ENCODE results near the gene NHLRC4.

Gene NHLRC4, protein sequence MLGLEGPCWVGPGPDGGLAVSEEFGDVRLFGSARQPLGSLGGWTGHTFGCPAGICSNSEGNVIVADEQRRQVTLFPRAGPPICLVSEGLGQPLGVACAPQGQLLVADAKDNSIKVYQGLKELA

DNA sequence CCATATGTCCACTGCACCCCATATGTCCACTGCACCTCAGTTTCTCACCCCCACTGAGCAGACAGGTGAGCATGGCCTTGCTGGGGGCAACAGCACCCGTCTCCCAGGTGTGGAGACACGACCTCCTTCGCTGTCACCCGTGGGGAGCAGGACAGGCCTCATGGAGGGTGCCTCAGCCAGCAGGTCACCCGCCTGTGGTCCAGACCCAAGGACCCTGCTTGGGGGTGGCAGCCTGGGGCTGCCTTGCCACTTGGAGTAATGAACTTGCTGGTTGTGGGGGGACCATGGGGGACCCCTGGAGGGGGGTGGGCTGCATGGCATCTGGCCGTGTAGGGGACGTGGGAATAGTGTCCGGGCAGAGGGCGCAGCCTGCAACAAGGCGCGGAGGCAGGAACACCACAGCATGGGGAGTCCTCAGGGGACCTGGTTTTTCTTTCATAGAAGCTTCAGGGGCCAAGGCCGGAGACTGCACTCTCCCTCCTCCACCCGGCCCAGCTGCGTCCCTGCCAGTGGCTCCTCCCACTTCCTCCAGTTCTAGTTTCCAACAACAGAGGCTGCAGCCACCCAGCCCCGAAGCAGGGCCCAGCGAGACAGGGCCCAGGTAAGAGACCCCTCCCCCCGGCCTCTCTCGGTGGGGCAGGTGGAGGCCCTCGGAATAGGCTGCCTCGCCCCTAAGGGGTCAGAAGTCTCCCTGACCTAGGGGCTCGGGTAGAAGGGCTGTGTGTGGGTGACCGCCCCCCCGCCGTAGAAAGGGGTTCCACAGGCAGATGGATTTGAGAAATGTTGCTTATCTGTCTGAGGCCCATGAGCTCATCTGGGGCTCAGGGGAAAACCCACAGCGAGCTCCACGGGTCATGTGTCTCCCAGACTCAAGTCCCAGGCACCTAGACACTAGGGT is at the start of gene NHLRC4:
TSS of gene NHLRC4 (plus strand) at position 531 of the 898 bp plus-strand sequence. CDS start 1,043 bp downstream, outside the sequence.
- DNase-seq (ENCODE audit: low read depth in 3 of 3): no peak

DNA sequence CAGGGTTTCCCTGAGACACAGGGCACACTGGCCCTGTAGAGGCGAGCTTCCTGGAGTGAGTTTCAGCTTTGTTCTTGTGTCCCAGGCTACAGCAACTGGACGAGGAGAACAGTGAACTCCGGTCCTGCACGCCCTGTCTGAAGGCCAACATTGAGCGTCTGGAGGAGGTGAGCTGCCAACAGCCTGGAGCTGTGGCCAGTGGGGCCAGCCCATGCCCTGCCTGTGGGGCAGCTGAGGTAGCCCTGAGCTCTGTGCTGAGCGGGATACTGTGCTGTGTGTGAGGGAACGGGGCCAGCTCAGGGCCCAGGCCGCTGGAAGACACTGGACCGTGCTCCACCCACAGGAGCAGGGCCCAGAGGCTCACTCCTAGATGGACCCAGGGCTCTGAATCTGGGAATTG is 47.9 kb upstream of the NHLRC4 start:
- no peak for DNase-seq (ENCODE audit: low read depth in 3 of 3)

DNA sequence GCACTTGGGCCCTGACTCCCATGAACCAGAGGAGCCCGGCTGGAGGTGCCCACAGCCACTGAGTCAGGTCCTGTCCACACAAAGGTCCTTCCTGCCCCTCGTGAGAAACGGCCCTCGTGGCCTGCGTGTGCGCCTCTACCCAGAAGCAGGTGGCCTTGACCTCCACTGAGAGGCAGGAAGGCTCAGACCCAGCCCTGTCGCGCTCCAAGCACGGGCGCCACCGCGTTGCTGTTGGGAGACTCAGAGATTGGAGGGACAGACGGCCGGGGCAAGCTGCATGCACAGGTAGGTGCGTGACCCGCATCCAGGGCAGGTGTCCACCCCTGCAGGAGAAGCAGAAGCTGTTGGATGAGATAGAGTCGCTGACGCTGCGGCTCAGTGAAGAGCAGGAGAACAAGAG is 47.4 kb upstream of the NHLRC4 start:
- DNase-seq (ENCODE audit: low read depth in 3 of 3): no peak

DNA sequence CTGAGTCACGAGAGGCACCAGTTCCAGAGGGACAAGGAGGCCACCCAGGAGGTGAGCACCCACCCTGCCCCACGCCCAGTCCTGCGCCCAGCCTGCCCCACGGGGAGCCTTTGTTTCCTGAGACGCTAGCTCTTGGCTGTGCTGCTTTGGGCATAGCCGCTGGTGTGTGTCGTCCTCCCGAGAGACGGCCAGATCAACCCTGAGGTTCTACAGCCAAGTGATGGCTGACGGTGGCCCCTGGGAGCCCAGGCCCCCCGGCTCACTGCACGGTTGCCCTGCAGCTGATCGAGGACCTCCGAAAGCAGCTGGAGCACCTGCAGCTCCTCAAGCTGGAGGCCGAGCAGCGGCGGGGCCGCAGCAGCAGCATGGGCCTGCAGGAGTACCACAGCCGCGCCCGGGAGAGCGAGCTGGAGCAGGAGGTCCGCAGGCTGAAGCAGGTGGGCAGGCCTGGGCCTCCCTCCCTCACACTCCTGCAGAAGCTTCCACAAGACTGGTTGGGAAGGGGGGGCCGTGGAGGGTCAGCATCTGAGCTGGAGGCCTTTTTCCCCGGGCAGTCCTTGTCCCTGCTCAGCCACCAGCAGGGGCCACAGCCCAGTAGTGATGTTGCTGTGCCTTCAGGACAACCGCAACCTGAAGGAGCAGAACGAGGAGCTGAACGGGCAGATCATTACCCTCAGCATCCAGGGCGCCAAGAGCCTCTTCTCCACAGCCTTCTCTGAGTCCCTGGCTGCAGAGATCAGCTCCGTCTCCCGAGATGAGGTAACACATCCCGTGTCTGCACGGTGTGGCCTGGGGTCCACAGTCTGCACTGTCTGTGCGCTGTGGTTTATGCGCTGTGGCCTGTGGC is 46.7 kb upstream of the NHLRC4 start:
- DNase-seq (ENCODE audit: low read depth in 3 of 3): no peak

DNA sequence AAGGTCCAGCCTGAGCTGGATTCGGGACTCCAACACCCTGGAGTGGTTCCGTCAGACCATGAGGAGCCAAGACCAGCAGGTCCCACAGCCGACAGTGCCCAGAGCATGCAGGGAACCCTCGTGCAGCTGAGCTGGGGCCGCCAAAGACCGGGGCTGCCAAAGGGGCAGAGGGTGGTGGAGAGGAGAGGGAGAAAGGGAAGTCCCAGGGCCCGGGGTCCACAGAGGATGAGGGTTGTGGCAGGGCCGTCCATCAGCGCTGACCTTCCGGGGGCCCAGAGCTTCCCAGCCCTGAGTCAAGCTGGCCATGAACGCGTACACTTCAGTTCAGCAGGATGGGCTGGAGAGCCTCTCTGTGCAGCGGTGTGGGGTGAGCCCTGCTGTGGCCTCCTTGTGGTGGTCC is 46.0 kb upstream of the NHLRC4 start:
- DNase-seq (ENCODE audit: low read depth in 3 of 3): no peak

DNA sequence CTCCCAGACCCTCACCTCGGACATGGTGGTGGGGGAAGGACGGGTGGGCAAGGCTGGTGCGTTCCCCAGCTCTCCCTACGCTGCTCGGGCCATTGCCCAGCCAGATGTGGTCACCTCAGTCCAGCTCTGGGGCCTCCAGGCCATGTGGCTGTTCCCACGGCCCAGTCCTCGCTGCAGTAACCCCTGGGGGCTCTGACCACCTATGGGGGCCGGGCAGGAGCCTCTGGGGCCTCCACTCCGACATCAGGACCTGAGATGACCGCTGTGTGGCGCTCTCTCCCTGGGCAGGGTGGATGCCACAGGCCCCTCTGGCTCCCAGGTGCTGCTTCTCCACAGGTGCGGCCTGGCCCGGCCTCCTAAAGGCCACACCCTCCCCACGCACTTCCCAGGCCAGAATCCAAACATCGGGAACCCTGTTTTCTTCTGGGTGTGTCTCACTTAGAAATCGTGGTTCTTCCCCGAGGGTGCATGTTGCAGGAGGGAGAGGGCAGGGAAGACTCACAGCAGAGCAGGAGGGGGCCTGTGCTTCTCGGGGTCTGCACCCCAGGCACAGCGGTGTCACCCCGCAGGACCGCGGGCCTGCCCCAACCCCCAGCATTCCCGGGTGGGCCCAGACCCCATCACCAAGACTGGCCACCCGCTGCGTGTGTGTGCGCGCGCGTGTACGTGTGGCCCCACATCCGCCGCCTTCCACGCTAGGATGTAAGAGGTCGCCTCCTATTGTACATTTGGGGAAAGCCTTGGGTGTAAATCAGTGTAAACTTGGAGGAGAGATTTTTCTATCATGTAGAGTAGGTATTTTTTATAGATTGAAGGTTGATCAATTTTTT is 45.2 kb upstream of the NHLRC4 start:
- no peak for DNase-seq (ENCODE audit: low read depth in 3 of 3)

DNA sequence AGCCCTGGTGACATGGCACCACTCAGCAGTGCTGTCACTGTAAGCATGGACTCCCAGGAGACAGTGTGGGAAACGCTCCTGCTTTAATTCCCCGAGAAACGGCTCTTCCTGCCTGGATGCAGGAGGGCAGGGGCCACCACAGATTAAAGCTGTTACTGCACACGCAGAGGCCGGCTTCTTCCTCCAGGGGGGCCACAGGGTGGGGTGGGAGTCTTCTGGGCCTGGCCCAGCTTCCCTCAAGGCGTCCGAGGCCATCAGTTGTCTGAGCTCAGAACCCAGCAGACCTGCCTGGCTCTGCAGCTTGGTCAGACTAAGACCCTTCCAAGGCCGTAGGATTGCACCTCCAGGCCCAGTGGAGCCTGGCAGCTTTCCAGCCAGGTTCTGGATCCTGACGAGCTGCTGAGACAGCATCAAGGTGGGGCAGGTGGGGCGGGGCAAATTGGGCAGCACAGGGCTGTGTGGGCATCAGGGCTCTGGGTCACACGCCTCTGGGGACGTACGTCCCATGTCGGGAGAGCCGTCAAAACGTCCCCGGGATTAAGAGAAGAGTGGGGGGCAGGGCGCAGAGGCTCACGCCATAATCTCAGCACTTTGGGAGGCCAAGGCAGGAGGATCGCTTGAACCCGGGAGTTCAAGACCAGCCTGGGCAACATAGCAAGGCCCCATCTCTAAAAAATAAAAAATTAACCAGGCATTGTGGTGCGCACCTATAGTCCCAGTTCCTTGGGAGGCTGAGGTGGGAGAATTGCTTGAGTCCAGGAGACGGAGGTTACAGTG is 44.3 kb upstream of the NHLRC4 start:
- no peak for DNase-seq (ENCODE audit: low read depth in 3 of 3)

DNA sequence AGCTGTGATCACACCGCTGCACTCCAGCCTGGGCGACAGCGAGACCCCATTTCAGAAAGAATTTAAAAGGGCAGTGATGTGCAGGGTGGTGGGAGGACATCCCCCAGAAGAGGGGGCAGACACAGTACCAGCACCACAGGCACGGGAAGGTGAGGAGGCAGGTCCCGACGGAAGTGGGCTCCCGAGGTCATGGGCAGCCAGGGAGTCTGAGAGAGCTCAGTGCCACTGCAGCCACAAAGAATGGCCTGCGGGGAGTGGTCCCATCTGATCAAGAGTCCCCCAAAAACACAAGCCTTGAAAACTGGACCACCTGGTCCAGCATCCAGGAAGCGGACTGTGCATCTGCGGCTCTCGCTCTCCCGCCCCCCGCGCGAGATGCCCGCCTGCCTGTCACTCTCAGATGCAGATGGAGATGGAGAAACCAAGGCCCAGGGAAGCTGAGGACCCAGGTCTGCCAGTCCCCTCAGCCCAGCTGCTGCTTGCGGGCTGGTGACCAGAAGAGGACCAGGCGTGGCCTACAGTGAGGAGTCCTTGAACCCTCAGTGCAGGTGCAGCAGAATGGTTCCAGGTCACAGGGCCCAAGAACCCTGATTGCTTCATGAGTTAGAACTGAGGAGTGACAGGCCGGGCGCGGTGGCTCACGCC is 43.6 kb upstream of the NHLRC4 start:
- DNase-seq (ENCODE audit: low read depth in 3 of 3): no peak

DNA sequence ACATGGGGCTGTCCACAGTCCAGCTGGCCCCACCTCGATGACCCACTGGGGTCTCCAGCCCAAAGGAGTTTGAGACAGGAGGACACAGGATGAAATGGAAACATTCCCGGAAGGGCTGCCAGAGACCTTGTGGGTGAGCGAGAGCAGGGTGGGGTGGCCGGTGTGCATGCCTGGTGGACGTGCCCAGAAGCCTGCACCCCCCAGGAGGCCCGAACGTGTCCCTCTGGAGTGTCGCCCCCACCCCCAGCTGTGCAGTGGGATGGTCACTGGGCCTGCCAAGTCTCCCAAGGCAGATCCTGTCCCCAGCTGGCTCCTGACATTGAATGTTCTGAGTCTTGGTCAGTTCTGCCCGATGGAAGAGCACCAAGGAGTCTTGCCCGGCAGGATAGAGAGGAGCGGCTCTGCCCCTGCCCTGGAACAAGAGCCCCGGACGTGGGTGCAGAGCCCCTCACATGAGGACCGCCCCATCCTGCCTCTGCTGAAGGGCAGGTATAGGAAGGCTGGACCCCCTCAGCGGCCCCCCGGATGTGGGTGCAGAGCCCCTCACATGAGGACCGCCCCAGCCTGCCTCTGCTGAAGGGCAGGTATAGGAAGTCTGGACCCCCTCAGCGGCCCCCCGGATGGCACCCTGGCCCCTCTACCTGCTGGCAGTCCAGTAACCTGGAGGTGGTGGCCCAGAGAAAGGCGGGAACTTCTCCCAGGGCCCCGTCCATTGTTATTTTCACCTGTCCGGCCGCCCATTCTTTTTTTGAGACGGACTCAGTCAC is 42.3 kb upstream of the NHLRC4 start:
- no peak for DNase-seq (ENCODE audit: low read depth in 3 of 3)

DNA sequence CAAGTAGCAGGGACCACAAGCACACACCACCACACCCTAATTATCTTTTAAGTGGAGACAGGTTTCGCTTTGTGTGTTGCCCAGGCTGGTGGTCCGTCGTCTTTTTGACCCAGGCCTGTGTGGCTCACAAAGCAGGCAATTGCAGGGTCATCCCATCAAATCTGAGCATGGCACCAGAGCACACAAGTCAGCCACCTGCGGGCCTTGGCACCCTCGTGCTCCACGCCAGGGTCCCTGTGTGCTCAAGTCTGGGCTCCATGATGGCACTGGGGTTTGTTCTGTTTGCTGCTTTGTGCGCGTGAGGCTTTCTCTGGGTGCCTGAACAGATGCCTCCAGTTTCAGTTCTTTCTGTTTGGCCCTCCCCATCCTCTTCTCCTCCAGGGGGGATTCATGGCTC is 41.7 kb upstream of the NHLRC4 start:
- no peak for DNase-seq (ENCODE audit: low read depth in 3 of 3)

DNA sequence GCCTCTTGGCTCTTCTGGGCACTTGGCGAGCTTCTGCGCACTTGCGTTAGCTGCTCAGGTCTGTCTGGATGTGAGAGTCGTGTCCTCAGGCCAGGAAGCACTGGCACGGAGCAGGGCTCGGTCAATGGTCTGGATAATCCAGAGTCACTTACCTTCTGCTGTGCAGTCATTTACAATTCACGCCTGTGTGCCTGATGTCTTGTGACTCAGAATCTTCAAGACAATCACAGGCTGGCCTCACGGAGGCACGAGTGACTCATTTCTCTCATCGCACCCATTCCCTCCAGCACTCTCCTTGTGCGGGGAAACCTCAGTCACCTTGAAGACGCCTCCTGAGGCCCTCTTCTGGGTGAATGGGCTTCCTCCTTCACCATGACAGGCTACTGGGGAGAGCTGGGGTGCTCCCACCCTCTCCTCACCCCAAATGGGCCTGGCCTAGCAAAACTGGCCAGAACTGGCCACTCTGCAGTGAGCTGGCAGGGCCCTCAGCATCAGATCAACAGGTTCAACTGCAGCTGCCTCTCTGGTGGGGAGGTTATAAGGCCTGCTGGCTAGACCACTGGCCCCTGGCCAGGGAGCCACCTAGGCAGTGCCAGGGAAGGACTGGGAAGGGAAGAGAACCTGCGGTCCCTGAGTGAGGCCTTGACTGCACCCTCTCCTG is 41.2 kb upstream of the NHLRC4 start:
- peak; percentile 50 to 62 (median 56) for DNase-seq (ENCODE audit: low read depth in 3 of 3)

DNA sequence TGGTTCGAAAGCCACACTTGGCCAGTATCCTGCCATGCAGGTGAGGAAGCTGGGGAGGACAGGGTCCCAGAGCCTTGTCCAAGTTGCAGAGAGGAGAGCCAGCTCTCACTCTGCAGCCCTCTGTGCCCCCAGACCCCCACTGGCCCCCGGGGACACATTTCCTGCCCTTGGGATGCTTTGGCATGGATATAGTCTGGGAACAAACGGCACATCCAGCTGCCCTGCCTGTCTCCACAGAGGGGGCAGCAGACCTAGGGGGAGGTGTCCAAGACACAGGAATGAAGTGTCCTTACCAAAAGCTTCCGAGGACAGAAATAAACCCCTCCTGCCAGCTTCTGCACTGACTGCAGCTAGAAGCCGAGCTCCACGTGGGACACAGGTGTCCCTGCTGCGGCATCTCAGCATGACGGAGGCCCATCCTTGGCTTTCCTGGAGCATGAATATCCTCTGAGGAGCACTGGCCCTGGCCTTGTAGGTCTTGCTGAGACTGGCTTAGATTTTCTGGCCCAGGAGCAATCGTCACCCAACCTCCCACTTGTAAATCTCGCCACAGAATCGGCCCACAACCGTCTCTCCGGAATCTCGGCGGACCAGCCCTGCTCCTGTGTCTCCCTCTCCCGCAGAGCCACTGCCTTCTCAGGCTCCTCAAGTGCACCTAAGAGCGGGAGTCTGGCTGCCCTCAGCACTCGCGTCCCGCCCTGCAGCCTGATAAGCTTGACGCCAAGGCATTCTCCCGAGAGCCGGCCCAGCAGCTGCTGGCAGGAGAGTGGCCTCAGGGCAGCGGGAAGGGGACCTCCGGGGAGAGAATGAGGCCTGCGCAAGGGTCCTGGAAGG is 40.4 kb upstream of the NHLRC4 start:
- peak in 1 of 3 experiments; percentile 25 for DNase-seq (ENCODE audit: low read depth in 3 of 3)

DNA sequence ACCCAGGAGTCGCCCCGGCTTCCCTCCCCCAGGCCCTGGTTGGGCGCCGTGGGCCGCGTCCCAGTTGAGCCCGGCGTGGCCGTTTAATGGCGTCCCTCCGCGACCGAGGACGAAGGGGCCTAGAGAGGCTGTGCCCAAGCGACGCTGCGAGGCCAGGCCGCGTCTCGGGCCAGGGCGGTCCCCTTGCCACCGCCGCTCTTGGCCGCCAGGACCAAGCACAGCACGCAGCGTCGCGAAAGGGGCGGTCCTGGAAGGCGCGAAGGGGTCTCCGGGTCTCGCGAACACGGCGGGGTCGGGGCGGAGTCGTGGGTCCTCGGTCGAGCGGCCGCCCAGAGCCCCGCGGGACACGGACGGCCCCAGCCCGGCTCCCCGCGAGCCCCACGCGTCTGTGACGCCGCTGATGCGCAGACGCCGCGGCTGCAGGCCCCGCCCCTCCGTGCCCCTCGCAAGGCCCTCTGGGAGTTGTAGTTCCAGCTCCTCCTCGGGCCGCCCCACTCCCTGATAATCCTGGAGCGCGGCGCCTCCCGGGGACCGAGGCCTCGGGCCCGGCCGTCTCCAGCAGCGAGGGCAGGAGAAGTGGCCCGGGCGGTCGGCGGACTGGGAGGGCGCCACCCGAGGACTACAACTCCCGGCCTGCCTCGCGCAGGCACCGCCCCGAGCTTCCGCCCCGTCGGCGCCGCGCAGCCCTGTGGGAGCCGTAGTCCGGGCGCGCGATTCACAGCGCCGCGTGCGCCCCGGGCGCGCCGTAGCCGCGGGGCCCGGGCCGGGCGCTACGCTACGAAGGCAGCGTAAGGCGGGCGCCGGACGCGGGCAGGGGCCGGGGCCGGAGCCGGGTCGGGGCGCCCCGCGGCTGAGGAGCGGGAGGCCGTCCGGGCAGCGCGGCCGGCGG is 39.5 kb upstream of the NHLRC4 start, which contains the start of gene CAPN15:
TSS of gene CAPN15 (plus strand) at position 698 of the 889 bp plus-strand sequence. CDS start 19,127 bp downstream, outside the sequence.
- DNase-seq (ENCODE audit: low read depth in 3 of 3): peak; percentile 73 to 87 (median 76)

DNA sequence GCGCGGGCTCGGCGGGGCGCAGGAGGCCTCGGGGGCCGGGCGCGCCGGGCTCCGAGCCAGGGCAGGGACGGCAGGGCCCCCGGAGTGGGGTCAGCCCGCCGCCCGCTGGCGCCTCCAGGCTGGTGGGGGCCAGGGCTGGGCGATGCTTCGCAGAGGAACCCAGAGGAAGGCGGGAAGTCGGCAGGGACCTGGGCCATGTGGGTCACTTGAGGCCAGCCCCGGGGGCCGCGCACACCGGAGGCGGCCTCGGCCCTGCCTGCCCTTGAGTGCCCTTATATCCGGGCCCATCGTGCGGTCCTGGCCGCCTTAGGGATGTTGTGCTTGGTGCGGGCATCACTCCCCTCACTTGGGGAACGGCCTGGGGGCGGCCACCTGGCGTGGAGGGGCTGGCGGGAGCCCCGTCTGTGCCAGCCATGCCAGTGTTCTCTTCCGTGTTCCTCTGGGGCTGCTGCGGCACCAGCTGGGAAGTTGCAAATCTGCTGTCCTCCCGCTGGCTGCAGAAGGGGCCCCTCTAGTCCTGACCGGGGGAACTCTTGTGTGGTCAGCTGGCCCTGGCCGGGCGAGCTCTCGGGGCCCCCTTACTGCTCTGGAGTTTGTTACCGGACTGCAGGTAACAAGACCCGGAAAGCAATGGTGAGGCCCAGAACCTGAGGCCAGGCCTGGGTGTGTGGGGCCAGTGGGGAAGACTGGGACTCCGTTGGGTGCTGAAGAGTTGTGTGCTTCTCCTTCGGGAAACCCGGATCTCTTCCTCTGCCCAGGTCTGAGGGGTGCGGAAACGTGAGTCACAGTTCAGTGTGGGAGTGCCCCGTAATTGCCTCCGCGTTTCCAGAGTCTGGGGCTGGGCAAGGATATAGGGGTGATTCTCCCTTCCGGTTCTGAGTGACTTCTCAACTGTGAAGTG is 38.4 kb upstream of the NHLRC4 start:
- peak in 1 of 3 experiments; percentile 25 for DNase-seq (ENCODE audit: low read depth in 3 of 3)

DNA sequence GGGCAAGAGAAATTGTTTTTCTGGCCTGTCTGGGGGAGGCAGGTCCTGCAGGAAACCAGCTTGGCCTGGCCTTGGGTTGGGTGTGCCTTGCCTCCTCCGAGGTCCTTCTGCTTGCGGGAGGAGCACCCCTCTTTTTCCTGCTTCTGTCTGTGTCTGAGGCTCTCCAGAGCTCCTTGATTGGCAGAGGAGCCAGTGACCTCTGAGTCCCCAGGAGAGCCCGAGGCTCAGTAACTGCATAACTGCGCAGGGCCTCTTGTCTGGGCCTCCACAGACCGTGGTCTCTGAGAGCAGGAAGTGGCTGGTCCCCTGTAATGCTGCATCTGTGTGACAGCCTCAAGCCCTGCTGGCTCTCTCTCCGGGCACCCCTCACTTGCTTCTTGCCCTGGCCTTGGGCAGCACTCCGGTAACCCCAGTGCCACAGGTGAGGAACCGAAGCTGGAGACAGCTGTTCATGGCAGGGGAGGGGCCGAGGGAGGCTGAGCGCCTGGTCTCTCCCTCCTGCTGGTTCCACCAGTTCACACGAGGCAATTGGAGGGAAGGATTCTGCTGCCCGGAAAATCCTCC is 37.7 kb upstream of the NHLRC4 start:
- no peak for DNase-seq (ENCODE audit: low read depth in 3 of 3)

Data from stimulated activated CD4-positive, alpha-beta T cell treated with anti-CD3 and anti-CD28 coated beads, TNF-alpha, amount 100 ng/mL, for 4 hours (primary cell).